Naive thymus-derived CD8-positive, alpha-beta T cell (primary cell): ENCODE results near the gene TEC. TPM values are rescaled to one million over a fixed set of nuclear protein-coding genes. Genes with fewer than 3 reads are reported as not detected.

Source experiments
- ATAC-seq, 2 donors: fragments of 150-1000 bp; cut with Tn5 transposase in 1 of 2; sonication (Bioruptor Pico), chemical (Tn5 transposase) in 1 of 2; 1 replicate in 1 of 2; 2 replicates in 1 of 2; pipeline ENCODE4 v1.10.0; 2021; ENCODE audit warnings: mild to moderate bottlenecking in 2 of 2, moderate library complexity in 2 of 2
- POLR2A ChIA-PET: fragments of 350-600 bp; sonication (Branson Sonifier 250); formaldehyde crosslinking; loops from one replicate; lab custom pipeline; 2021; ENCODE audit warnings: antibody characterized with exemption; lab: Charles Lee
- DNase-seq, 10 donors: peaks; one replicate each; pipeline versions ENCODE4 v3.0.0 to v3.0.0-alpha.2; 2020 to 2022
- H3K27ac Mint-ChIP-seq, 10 donors: one replicate each; pipeline ENCODE4 v1.8.0; 2020 to 2022; ENCODE audit warnings: mild to moderate bottlenecking in 10 of 10, mixed read lengths in 10 of 10, moderate library complexity in 4 of 10, inconsistent platforms in 1 of 10
- H3K27me3 Mint-ChIP-seq, 5 donors: one replicate each; pipeline ENCODE4 v1.8.0; 2021 to 2022; ENCODE audit warnings: mixed read lengths in 5 of 5
- H3K36me3 Mint-ChIP-seq, 3 donors: one replicate each; pipeline ENCODE4 v1.8.0; 2020 to 2022; ENCODE audit warnings: mixed read lengths in 3 of 3, mild to moderate bottlenecking in 2 of 3, inconsistent platforms in 1 of 3
- H3K4me1 Mint-ChIP-seq, 4 donors: one replicate each; pipeline ENCODE4 v1.8.0; 2021 to 2022; ENCODE audit warnings: mixed read lengths in 4 of 4
- H3K4me3 Mint-ChIP-seq, 10 donors: one replicate each; pipeline ENCODE4 v1.8.0; 2020 to 2022; ENCODE audit warnings: mild to moderate bottlenecking in 10 of 10, mixed read lengths in 10 of 10, moderate library complexity in 6 of 10, inconsistent platforms in 1 of 10
- H3K9me3 Mint-ChIP-seq, 9 donors: one replicate each; pipeline ENCODE4 v1.8.0; 2020 to 2022; ENCODE audit warnings: mixed read lengths in 9 of 9, mild to moderate bottlenecking in 3 of 9, inconsistent platforms in 1 of 9, moderate library complexity in 1 of 9
- polyA plus RNA-seq, 3 donors: library from polyadenylated mRNA; unstranded; fragments of 300-500 nt; fragmentation: Illumina TruSeq; gene quantifications; one replicate each; pipeline ENCODE4 v1.2.3, GENCODE V29; 2021
- total RNA-seq, 8 experiments: library from RNA in 2 of 8; stranded (reverse) in 2 of 8; gene quantifications; one replicate each; pipeline ENCODE4 v1.2.3 and lab custom pipeline; 2021 to 2026

TEC gene
- total and polyA plus RNA-seq, 5 experiments from 2014 or later, result 1.1 to 4.7 (median 2.5) TPM

- Mint-ChIP-seq H3K4me1 (peaks cover 3 to 16% (median 7%) of the 10 kb centered on the region in 4 donors), H3K4me3 (no peak overlapping the region), H3K9me3 (no peaks in the 10 kb centered on the region), H3K27ac (no peak overlapping the region), H3K36me3 (peaks cover 0 to 2% (median 0%) of the 10 kb centered on the region in 3 donors), H3K27me3 (peaks cover 0 to 4% (median 0%) of the 10 kb centered on the region in 5 donors)
- ATAC-seq, result no peak
- DNase-seq, result no peak
- POLR2A ChIA-PET, result no interaction called here
Measured at GRCh38 chr4:48262926-48263325, 6.7 kb downstream of the TEC start.

DNA sequence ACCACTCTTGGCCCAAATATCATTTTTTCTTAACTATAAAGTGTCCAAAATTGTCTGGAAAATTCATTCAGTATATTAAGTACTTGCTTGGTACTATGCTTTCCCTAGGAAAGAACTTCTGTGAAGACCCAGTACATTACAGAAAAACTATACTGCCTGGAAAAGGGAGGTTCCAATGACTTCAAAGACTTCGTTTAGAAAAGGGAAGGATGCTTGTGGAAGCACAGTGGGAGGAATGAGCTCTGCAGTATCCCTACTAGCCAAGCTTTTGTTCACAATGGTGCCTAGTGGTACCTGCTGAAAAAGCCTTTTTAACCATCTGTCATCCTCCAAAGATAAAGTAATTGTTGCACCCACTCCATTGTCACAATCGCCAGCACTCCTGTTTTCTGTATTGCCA is 7.2 kb downstream of the TEC start:
- H3K4me3 Mint-ChIP-seq, result no peak overlapping the region
- peaks cover 0 to 4% (median 0%) of the 10 kb centered on the region in 5 donors for H3K27me3 Mint-ChIP-seq
- no peak overlapping the region for H3K27ac Mint-ChIP-seq
- H3K9me3 Mint-ChIP-seq, result no peaks in the 10 kb centered on the region
- no peak for ATAC-seq
- H3K4me1 Mint-ChIP-seq, result peaks cover 2 to 16% (median 7%) of the 10 kb centered on the region in 4 donors
- POLR2A ChIA-PET, result no interaction called here
- DNase-seq, result no peak
- H3K36me3 Mint-ChIP-seq, result peaks cover 0 to 2% (median 0%) of the 10 kb centered on the region in 3 donors

DNA sequence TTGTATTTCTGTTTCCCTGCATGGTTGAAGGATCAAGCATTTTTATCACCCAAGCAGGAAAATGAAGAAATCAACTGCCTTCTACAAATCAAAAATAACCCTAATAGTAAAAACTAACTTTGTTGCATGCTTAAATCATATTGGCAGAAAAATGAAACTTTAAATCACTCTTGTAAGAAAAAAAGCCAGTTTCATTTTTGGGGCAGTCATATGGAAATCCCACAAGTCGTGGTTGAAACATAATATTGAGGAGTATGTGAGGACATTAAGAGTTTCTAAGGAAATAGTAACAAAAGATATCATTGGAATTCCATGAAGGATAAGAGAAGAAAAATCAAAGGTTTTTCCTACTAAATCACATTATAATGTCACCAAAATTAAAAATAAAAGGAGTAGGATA is 8.4 kb downstream of the TEC start:
- DNase-seq, result no peak
- POLR2A ChIA-PET, result no interaction called here

GRCh38 chr4:48259748-48260147 is 9.9 kb downstream of the TEC start:
- POLR2A ChIA-PET, result no interaction called here
- Mint-ChIP-seq H3K9me3 (no peaks in the 10 kb centered on the region), H3K27me3 (peaks cover 0 to 4% (median 0%) of the 10 kb centered on the region in 5 donors), H3K4me3 (no peak overlapping the region), H3K36me3 (peaks cover 0 to 2% (median 0%) of the 10 kb centered on the region in 3 donors), H3K4me1 (peaks cover 3 to 14% (median 7%) of the 10 kb centered on the region in 4 donors), H3K27ac (no peak overlapping the region)
- DNase-seq (no peak), ATAC-seq (no peak)

More for the DNA sequence above, 8.4 kb downstream of the TEC start:
- Mint-ChIP-seq H3K27ac (peak overlapping the region in 2 of 10 donors; percentile 1 to 43), H3K4me3 (peak overlapping the region in 1 of 10 donors; percentile 10), H3K9me3 (no peaks in the 10 kb centered on the region), H3K36me3 (peaks cover 0 to 2% (median 0%) of the 10 kb centered on the region in 3 donors), H3K27me3 (peaks cover 0 to 4% (median 0%) of the 10 kb centered on the region in 5 donors), H3K4me1 (peaks cover 2 to 14% (median 7%) of the 10 kb centered on the region in 4 donors)
- no peak for ATAC-seq

DNA sequence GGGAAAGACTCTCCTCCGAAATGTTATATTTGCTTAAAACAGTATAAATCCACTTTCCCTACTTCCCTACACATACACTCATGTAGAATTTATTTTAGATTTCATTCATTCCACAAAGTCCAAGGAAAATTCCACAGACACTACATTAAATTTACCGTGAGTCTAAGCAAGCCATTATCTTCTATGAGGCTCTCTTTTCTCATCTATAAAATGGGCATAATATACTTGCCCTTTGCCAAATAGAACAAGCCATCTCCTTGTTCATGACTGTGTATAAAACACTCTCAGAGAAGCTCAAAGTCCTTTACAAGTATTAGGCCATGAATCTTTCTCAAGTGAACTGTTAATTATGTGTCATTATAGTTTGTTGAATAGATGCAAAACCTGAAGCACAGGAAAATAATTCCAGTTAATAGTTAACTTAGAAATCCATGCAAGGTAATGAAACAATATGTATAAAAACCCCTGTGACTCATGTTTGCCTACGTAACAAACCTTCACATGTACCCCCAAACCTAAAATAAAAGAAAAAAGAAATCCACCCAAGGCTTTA is 10.7 kb downstream of the TEC start:
- H3K27ac Mint-ChIP-seq, result no peak overlapping the region
- H3K36me3 Mint-ChIP-seq, result peaks cover 0 to 2% (median 0%) of the 10 kb centered on the region in 3 donors
- POLR2A ChIA-PET, result no interaction called here
- H3K4me3 Mint-ChIP-seq, result no peak overlapping the region
- peaks cover 4 to 14% (median 7%) of the 10 kb centered on the region in 4 donors for H3K4me1 Mint-ChIP-seq
- peaks cover 0 to 4% (median 0%) of the 10 kb centered on the region in 5 donors for H3K27me3 Mint-ChIP-seq
- no peak for DNase-seq
- no peak for ATAC-seq
- H3K9me3 Mint-ChIP-seq, result no peaks in the 10 kb centered on the region

- ATAC-seq, result no peak
- no peak overlapping the region for H3K4me3 Mint-ChIP-seq
- H3K9me3 Mint-ChIP-seq, result no peaks in the 10 kb centered on the region
- H3K36me3 Mint-ChIP-seq, result peaks cover 0 to 7% (median 4%) of the 10 kb centered on the region in 3 donors
- no peak for DNase-seq
- H3K27me3 Mint-ChIP-seq, result peaks cover 0 to 1% (median 0%) of the 10 kb centered on the region in 5 donors
- POLR2A ChIA-PET, result interaction anchor here (0.7 kb wide), 1 partner anchor 165 kb away, joined by 4 read pairs; no protein-coding TSS in a partner anchor
- H3K4me1 Mint-ChIP-seq, result peaks cover under 1 to 4% (median 3%) of the 10 kb centered on the region in 4 donors
- no peak overlapping the region for H3K27ac Mint-ChIP-seq
Measured at GRCh38 chr4:48255959-48256342, 13.7 kb downstream of the TEC start.

DNA sequence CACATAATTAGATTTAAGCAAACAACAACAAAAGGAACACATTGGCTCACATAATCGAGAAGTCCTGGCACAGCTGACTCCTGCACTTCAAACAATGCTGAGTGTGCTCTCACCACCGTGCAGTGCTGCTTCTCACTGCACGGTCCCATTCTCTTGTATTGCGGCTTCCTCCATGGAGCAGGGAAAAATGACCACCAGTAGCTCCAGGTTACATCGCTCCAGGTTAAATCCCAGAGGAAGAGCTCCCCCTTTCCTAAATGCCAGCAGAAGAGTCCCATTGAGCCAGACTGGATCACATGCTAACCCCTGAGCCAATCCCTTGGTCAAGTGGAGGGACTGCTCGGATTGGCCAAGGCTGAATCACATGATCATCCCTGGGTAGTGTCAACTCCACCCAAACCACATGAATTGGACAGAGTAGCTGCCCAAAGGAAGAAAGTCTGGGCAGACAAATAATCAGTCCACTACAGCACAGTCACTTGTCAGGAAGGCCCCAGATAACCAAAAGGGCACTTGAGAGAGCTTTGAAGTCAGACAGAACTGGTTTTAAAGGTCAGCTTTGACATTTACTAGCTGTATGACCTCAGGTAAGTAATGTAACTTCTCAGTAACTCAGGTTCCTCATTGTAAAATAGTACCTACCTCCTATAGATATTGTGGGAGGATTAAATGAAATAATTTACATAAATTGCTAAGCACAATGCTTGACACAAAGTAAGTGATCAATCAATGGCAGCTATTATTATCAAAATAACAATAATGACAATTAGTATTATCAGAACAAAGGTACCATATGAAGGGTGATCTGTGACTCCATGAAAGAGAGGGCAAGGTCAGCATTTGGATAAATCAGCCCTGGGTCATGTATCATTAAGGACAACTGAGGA is 14.3 kb downstream of the TEC start:
- DNase-seq, result no peak
- H3K36me3 Mint-ChIP-seq, result peaks cover 0 to 7% (median 4%) of the 10 kb centered on the region in 3 donors
- H3K27me3 Mint-ChIP-seq, result peaks cover 0 to 1% (median 0%) of the 10 kb centered on the region in 5 donors
- no peak for ATAC-seq
- H3K4me3 Mint-ChIP-seq, result no peak overlapping the region
- H3K27ac Mint-ChIP-seq, result no peak overlapping the region
- H3K4me1 Mint-ChIP-seq, result peaks cover 0 to 3% (median 1%) of the 10 kb centered on the region in 4 donors
- H3K9me3 Mint-ChIP-seq, result no peaks in the 10 kb centered on the region
- POLR2A ChIA-PET, result no interaction called here

- Mint-ChIP-seq H3K27ac (no peak overlapping the region), H3K9me3 (no peaks in the 10 kb centered on the region), H3K36me3 (peaks cover 0 to 7% (median 4%) of the 10 kb centered on the region in 3 donors), H3K27me3 (peaks cover 0 to 1% (median 0%) of the 10 kb centered on the region in 5 donors), H3K4me3 (no peak overlapping the region), H3K4me1 (peaks cover 0 to 6% (median 1%) of the 10 kb centered on the region in 4 donors)
- DNase-seq (no peak), ATAC-seq (no peak)
- POLR2A ChIA-PET, result no interaction called here
Measured at GRCh38 chr4:48254381-48255071, 15.1 kb downstream of the TEC start.

DNA sequence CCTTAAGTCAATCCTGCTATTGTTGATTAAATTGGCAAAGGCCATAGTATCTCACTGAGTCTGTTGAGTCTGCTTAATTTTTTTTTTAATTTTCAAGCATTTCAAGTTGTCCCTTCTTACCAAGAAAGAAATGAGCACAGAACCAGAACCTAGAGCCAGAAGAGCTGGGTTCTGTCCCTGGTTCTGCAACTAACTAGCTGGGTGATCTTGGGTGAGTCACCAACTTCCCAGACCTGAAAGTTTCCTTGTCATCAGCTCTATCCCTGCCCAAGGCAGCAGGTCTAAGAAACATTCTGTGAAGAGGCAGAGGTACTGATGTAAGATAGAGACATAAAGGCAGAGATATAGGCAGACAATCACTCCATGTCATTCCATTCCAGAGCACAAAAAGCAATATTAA is 17.3 kb downstream of the TEC start:
- ATAC-seq (no peak), DNase-seq (no peak)
- no peak overlapping the region for H3K4me3 Mint-ChIP-seq
- POLR2A ChIA-PET, result no interaction called here
- H3K4me1 Mint-ChIP-seq, result peaks cover 0 to 6% (median 1%) of the 10 kb centered on the region in 4 donors
- peaks cover 0 to 7% (median 4%) of the 10 kb centered on the region in 3 donors for H3K36me3 Mint-ChIP-seq
- peaks cover 0 to 1% (median 0%) of the 10 kb centered on the region in 5 donors for H3K27me3 Mint-ChIP-seq
- H3K9me3 Mint-ChIP-seq, result no peaks in the 10 kb centered on the region
- no peak overlapping the region for H3K27ac Mint-ChIP-seq

DNA sequence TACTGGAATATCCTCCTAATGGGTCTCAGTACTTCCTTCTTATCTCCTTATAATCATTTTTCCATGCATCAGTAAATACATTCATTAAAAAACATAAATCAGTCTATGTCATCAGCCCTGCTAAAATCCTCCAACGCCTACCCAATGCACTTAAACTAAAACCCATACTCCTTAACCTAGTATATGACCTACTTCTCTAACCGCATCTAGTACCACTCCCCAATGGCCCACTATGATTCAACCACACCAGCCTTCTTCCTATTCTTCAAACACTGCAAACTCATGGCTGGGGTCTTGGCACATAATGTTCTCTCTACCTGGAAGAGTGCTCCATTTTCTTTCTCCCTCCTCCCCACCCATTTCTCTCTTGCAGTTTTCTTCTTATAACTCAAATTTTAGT is 18.7 kb downstream of the TEC start:
- H3K36me3 Mint-ChIP-seq, result peaks cover 0 to 14% (median 6%) of the 10 kb centered on the region in 3 donors
- peaks cover 0 to 4% (median 0%) of the 10 kb centered on the region in 9 donors for H3K9me3 Mint-ChIP-seq
- H3K4me3 Mint-ChIP-seq, result no peak overlapping the region
- no peak for DNase-seq
- peaks cover 0 to 1% (median 0%) of the 10 kb centered on the region in 5 donors for H3K27me3 Mint-ChIP-seq
- no peak overlapping the region for H3K27ac Mint-ChIP-seq
- H3K4me1 Mint-ChIP-seq, result peaks cover 0 to 6% (median 1%) of the 10 kb centered on the region in 4 donors
- ATAC-seq, result no peak
- POLR2A ChIA-PET, result interaction anchor here (0.6 kb wide), 1 partner anchor 673 kb away, joined by 5 read pairs; no protein-coding TSS in a partner anchor

DNA sequence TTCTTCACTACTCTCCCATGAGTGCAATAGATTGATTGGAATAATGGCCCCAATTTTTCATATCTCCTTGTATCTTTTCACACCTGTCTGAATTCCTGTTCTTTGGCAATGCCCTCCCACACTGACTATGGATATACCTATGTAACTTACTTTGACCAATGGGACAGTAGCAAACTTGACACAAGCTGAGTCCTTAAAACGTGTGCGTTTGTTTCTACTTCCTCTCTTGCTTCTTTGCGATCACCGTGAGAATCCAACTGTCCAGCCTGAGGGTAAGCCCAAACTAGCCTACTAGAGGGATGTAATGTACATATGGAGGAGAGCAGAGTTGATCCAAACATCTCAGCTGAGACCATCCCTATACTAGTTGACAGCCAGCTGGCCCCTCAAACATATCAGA is 19.3 kb downstream of the TEC start:
- H3K36me3 Mint-ChIP-seq, result peaks cover 0 to 17% (median 6%) of the 10 kb centered on the region in 3 donors
- peaks cover 0 to 5% (median 0%) of the 10 kb centered on the region in 9 donors for H3K9me3 Mint-ChIP-seq
- DNase-seq (no peak), ATAC-seq (no peak)
- H3K27me3 Mint-ChIP-seq, result peaks cover 0 to 1% (median 0%) of the 10 kb centered on the region in 5 donors
- POLR2A ChIA-PET, result no interaction called here
- H3K27ac Mint-ChIP-seq, result no peak overlapping the region
- H3K4me1 Mint-ChIP-seq, result peaks cover 0 to 6% (median 1%) of the 10 kb centered on the region in 4 donors
- no peak overlapping the region for H3K4me3 Mint-ChIP-seq

DNA sequence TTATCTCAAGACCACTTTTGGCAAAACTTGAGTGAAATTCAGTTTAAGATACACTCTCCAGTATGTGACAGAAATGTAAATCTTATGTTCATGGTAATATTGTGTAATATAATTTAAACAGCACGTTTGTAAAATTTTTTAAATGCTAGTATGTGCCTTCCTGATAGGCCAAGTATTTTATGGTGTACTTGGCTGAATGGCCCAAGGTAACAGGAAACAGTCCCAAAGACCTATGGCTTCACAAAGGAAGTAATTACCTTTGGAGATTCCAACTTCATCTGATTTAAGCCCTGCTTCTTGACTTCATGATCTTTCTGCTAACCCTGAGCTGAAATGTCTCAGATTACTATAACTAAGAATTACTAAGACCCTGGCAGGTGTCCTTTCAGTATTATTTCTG is 20.3 kb downstream of the TEC start:
- peaks cover 0 to 1% (median 0%) of the 10 kb centered on the region in 5 donors for H3K27me3 Mint-ChIP-seq
- no peak for DNase-seq
- ATAC-seq, result no peak
- POLR2A ChIA-PET, result no interaction called here
- H3K27ac Mint-ChIP-seq, result no peak overlapping the region
- H3K36me3 Mint-ChIP-seq, result peaks cover 5 to 20% (median 8%) of the 10 kb centered on the region in 3 donors
- H3K9me3 Mint-ChIP-seq, result peaks cover 0 to 5% (median 0%) of the 10 kb centered on the region in 9 donors
- peaks cover 0 to 4% (median 1%) of the 10 kb centered on the region in 4 donors for H3K4me1 Mint-ChIP-seq
- H3K4me3 Mint-ChIP-seq, result no peak overlapping the region
